ENCODE results near the gene MSRB1. TPM values are rescaled to one million over a fixed set of nuclear protein-coding genes. Genes with fewer than 3 reads are reported as not detected.

Gene MSRB1
- total RNA-seq, 4 donors from 2014 or later = 16.7 to 40.7 (median 35.2) TPM

GRCh38 chr16:1985466-1986150 is 42.6 kb upstream of the MSRB1 start:
- H3K27me3 ChIP-seq = peaks cover 17 to 22% (median 21%) of the 10 kb centered on the region in 3 donors
- peak overlapping the region in 2 of 4 donors; percentile 74 to 88 for H3K4me3 ChIP-seq
- intact Hi-C loops (cut with DNase I; ENCODE audit: low total_unique reads) (loop anchor here (10.0 kb wide), 1 partner anchor 371 kb away; the partner anchor contains the start of genes CRAMP1 and IFT140), in situ Hi-C loops (cut with MboI; ENCODE audit: low sequenced_read_pairs in 4 of 4) (no loop called here)
- TF ChIP-seq POLR2A (IDR thresholded peaks at IDR 0.05) (no peak), CTCF (IDR thresholded peaks at IDR 0.05 in 4 of 5, conservative IDR thresholded peaks at IDR 0.05 in 1 of 5) (no peak)
- no peak overlapping the region for H3K27ac ChIP-seq
- peaks cover 17 to 18% of the 10 kb centered on the region in 2 donors for H3K4me1 ChIP-seq
- H3K36me3 ChIP-seq = peaks cover 0 to 20% of the 10 kb centered on the region in 2 donors
- DNase-seq = no peak
- ATAC-seq = no peak
- H3K9me3 ChIP-seq = no peaks in the 10 kb centered on the region

- Histone ChIP-seq H3K4me3 (peak overlapping the region; percentile 74 to 91 (median 86)), H3K4me1 (peaks cover 16 to 25% of the 10 kb centered on the region in 2 donors), H3K27me3 (peaks cover 12 to 14% (median 13%) of the 10 kb centered on the region in 3 donors), H3K9me3 (no peaks in the 10 kb centered on the region), H3K36me3 (peaks cover 0 to 20% of the 10 kb centered on the region in 2 donors), H3K27ac (peak overlapping the region; percentile 52 to 83 (median 78))
- intact Hi-C loops (cut with DNase I; ENCODE audit: low total_unique reads) = loop anchor here (10.0 kb wide), 1 partner anchor 370 kb away; the partner anchor contains the start of genes CRAMP1 and IFT140
- DNase-seq (no peak), ATAC-seq (peak; percentile 6 to 23)
- TF ChIP-seq POLR2A (IDR thresholded peaks at IDR 0.05) (no peak), CTCF (IDR thresholded peaks at IDR 0.05 in 4 of 5, conservative IDR thresholded peaks at IDR 0.05 in 1 of 5) (no peak)
- in situ Hi-C loops (cut with MboI; ENCODE audit: low sequenced_read_pairs in 4 of 4) = no loop called here
Observed at GRCh38 chr16:1984347-1985225, 41.6 kb upstream of the MSRB1 start.

GRCh38 chr16:1983544-1984346 is 40.7 kb upstream of the MSRB1 start, which contains the start of gene GFER:
Gene GFER (plus strand): TSS chr16:1984193. CDS start chr16:1984219, 26 bp downstream.
- Histone ChIP-seq H3K4me1 (peaks cover 16 to 25% of the 10 kb centered on the region in 2 donors), H3K36me3 (peaks cover 0 to 21% of the 10 kb centered on the region in 2 donors), H3K4me3 (peak within 1 kb of the TSS; percentile 74 to 91 (median 86)), H3K9me3 (no peaks in the 10 kb centered on the region), H3K27me3 (peaks cover 4 to 5% (median 5%) of the 10 kb centered on the region in 3 donors), H3K27ac (peak within 1 kb of the TSS; percentile 68 to 83 (median 78))
- peak; percentile 68 to 82 for DNase-seq
- intact Hi-C loops (cut with DNase I; ENCODE audit: low total_unique reads) (loop anchor here (10.0 kb wide), 1 partner anchor 369 kb away; the partner anchor contains the start of genes CRAMP1 and IFT140), in situ Hi-C loops (cut with MboI; ENCODE audit: low sequenced_read_pairs in 4 of 4) (no loop called here)
- TF ChIP-seq CTCF (IDR thresholded peaks at IDR 0.05 in 4 of 5, conservative IDR thresholded peaks at IDR 0.05 in 1 of 5) (peak in 4 of 5 experiments; percentile 20 to 45 (median 35)), POLR2A (IDR thresholded peaks at IDR 0.05) (peak; percentile 29 to 54)
- peak; percentile 76 to 85 for ATAC-seq

GRCh38 chr16:1982991-1983543 is 40.1 kb upstream of the MSRB1 start:
- peak overlapping the region; percentile 68 to 83 (median 78) for H3K27ac ChIP-seq
- H3K4me3 ChIP-seq = peak overlapping the region; percentile 61 to 91 (median 81)
- H3K36me3 ChIP-seq = peaks cover 0 to 28% of the 10 kb centered on the region in 2 donors
- peaks cover 16 to 25% of the 10 kb centered on the region in 2 donors for H3K4me1 ChIP-seq
- in situ Hi-C loops (cut with MboI; ENCODE audit: low sequenced_read_pairs in 4 of 4) (no loop called here), intact Hi-C loops (cut with DNase I; ENCODE audit: low total_unique reads) (loop anchor here (10.0 kb wide), 1 partner anchor 368 kb away; the partner anchor contains the start of genes CRAMP1 and IFT140)
- no peaks in the 10 kb centered on the region for H3K9me3 ChIP-seq
- no peak for ATAC-seq
- DNase-seq = no peak
- H3K27me3 ChIP-seq = no peaks in the 10 kb centered on the region
- TF ChIP-seq POLR2A (IDR thresholded peaks at IDR 0.05) (no peak), CTCF (IDR thresholded peaks at IDR 0.05 in 4 of 5, conservative IDR thresholded peaks at IDR 0.05 in 1 of 5) (no peak)
